GM12878 (cell line): ENCODE results near the gene OR7A17. TPM values are rescaled to one million over a fixed set of nuclear protein-coding genes. Genes with fewer than 3 reads are reported as not detected.

Source experiments
- ATAC-seq: fragments of 200-7000 bp; cut with Tn5 transposase; 3 replicates; pipeline ENCODE4 v1.9.1; 2020; ENCODE audit warnings: mild to moderate bottlenecking, moderate library complexity
- BruUV-seq: library from RNA; stranded (reverse); fragments of 400-500 nt; replicated peaks from 2 replicates; lab custom pipeline; 2021; lab: Mats Ljungman, UMichigan
- CTCF ChIA-PET: fragments of 300-600 bp; sonication (Branson Sonifier 250); formaldehyde crosslinking; extraction: SDS; loops from one replicate; lab custom pipeline; 2021; ENCODE audit warnings: inconsistent platforms; lab: Yijun Ruan, JAX
- POLR2A ChIA-PET: fragments of 350-600 bp; formaldehyde crosslinking; extraction: SDS; loops from one replicate; lab custom pipeline; 2021; ENCODE audit warnings: inconsistent platforms; lab: Charles Lee
- RAD21 ChIA-PET: fragments of 300-600 bp; sonication (Branson Sonifier 250); formaldehyde crosslinking; loops from one replicate; lab custom pipeline; 2023; ENCODE audit warnings: antibody characterized with exemption; ENCODE audit not compliant: unreplicated experiment; lab: Charles Lee
- SMC1A ChIA-PET: fragments of 300-600 bp; sonication (Branson Sonifier 250); formaldehyde crosslinking; loops from one replicate; lab custom pipeline; 2023; ENCODE audit not compliant: unreplicated experiment, uncharacterized antibody; lab: Charles Lee
- DNase-seq: peaks from one replicate; pipeline ENCODE4 v3.0.0-alpha.2; 2011; ENCODE audit warnings: low read depth, low spot score
- FAIRE-seq: peaks from 3 replicates; lab custom pipeline; 2011; peaks lifted over from hg19 to GRCh38; lab: Jason Lieb, UNC
- H2AFZ ChIP-seq: 2 replicates; pipeline ENCODE4 v1.6.0; 2011; ENCODE audit warnings: low read depth, low read length, control low read depth; ENCODE audit not compliant: control insufficient read depth
- H3K27ac ChIP-seq: 2 replicates; pipeline ENCODE4 v1.5.1; 2011; ENCODE audit warnings: control low read depth; ENCODE audit not compliant: control insufficient read depth, insufficient read depth
- H3K27me3 ChIP-seq, 2 experiments: replicated peaks in 1 of 2; 2 replicates each; pipeline versions ENCODE4 v1.6.0 to v1.6.1; 2011; ENCODE audit warnings: low read length in 1 of 2; ENCODE audit not compliant: control insufficient read depth in 2 of 2, insufficient read depth in 2 of 2
- H3K36me3 ChIP-seq, 2 experiments: 2 replicates each; pipeline ENCODE4 v1.5.1; 2011; ENCODE audit warnings: low read length in 1 of 2; ENCODE audit not compliant: control insufficient read depth in 2 of 2, insufficient read depth in 2 of 2
- H3K4me1 ChIP-seq: 2 replicates; pipeline ENCODE4 v1.6.1; 2011; ENCODE audit warnings: mild to moderate bottlenecking, low read length, moderate library complexity, mixed read lengths; ENCODE audit not compliant: control insufficient read depth, insufficient read depth
- H3K4me2 ChIP-seq: 2 replicates; pipeline ENCODE4 v1.6.0; 2011; ENCODE audit warnings: control low read depth; ENCODE audit not compliant: control insufficient read depth, insufficient read depth
- H3K4me3 ChIP-seq: fragments of 200-600 bp; sonication (generic); 2 replicates; pipeline ENCODE4 v1.5.1; 2016
- H3K79me2 ChIP-seq: 2 replicates; pipeline ENCODE4 v1.6.0; 2011; ENCODE audit warnings: low read length; ENCODE audit not compliant: control insufficient read depth, insufficient read depth
- H3K9ac ChIP-seq: 2 replicates; pipeline ENCODE4 v1.8.0; 2011; ENCODE audit warnings: low read length, control low read depth, mixed read lengths; ENCODE audit not compliant: control insufficient read depth, insufficient read depth
- H3K9me3 ChIP-seq: replicated peaks from 3 replicates; pipeline ENCODE4 v1.5.1; 2011; ENCODE audit warnings: mild to moderate bottlenecking, low read length; ENCODE audit not compliant: control insufficient read depth, insufficient read depth
- H4K20me1 ChIP-seq: 2 replicates; pipeline ENCODE4 v1.6.0; 2011; ENCODE audit not compliant: control insufficient read depth, insufficient read depth
- CBFB ChIP-seq: IDR thresholded peaks from 2 replicates; pipeline ENCODE4 v1.6.1; 2016; ENCODE audit warnings: antibody characterized with exemption, low read depth
- ETV6 ChIP-seq, 2 experiments: fragments of 450-650 bp in 1 of 2; IDR thresholded peaks in 1 of 2; conservative IDR thresholded peaks in 1 of 2; 2 replicates each; pipeline ENCODE4 v1.6.1; 2014; ENCODE audit warnings: antibody characterized with exemption in 1 of 2, borderline replicate concordance in 1 of 2, low read depth in 1 of 2, mild to moderate bottlenecking in 1 of 2, moderate library complexity in 1 of 2
- IKZF1 ChIP-seq: fragments of 450-650 bp; conservative IDR thresholded peaks from 2 replicates; pipeline ENCODE4 v1.6.1; 2017; ENCODE audit warnings: antibody characterized with exemption, mild to moderate bottlenecking
- RAD21 ChIP-seq: IDR thresholded peaks from 2 replicates; pipeline ENCODE4 v1.6.1; 2011; ENCODE audit warnings: mild to moderate bottlenecking, low read depth, low read length, moderate library complexity; ENCODE audit not compliant: insufficient read depth
- SMC3 ChIP-seq: IDR thresholded peaks from 2 replicates; pipeline ENCODE4 v1.6.1; 2011; ENCODE audit warnings: low read length, improper control_type of control experiment, borderline replicate concordance
- WGBS: methylation state at CpG from one replicate; pipeline ENCODE4 v1.1.6; 2016; ENCODE audit warnings: low lambda C conversion rate; ENCODE audit not compliant: insufficient replicate concordance, insufficient coverage; ENCODE audit errors: missing lambda C conversion rate; 5-methylcytosine and 5-hydroxymethylcytosine counted together
- in situ Hi-C: fragments of 300-500 bp; cut with MboI; formaldehyde crosslinking; loops from 9 replicates; pipeline ENCODE4 v1.14.3; 2018; ENCODE audit warnings: mixed read lengths
- intact Hi-C: fragments of 100-400 bp; cut with micrococcal nuclease; formaldehyde crosslinking; loops from one replicate; pipeline ENCODE4 v1.14.2; 2022; ENCODE audit not compliant: unreplicated experiment
- polyA plus RNA-seq, 11 experiments: library from polyadenylated mRNA; depleted of rRNA in 4 of 11; unstranded in 6 of 11; stranded (reverse) in 5 of 11; fragments of >200 nt; fragmentation: Nextera tagmentation in 4 of 11; fragmentation: Illumina TruSeq in 1 of 11; extraction: Ambion mirVana in 4 of 11; extraction: Trizol in 1 of 11; gene quantifications; 1 replicate in 1 of 11; 2 replicates in 10 of 11; pipeline versions ENCODE4 v1.2.1 to v1.2.3, GENCODE V29; 2011 to 2016; ENCODE audit warnings: inconsistent platforms in 2 of 11, missing spikeins in 2 of 11, low read depth in 1 of 11
- total RNA-seq, 4 experiments: library from RNA; depleted of rRNA in 3 of 4; stranded (reverse); fragments of >200 nt in 3 of 4; fragmentation: Illumina TruSeq in 1 of 4; extraction: Trizol in 1 of 4; gene quantifications; 2 replicates each; pipeline versions ENCODE4 v1.2.1 to v1.2.3, GENCODE V29; 2013 to 2021
- TF ChIP-seq, protein P1 (sequence below): fragments of 450-650 bp; IDR thresholded peaks from 2 replicates; pipeline ENCODE4 v1.6.1; 2014; ENCODE audit warnings: mild to moderate bottlenecking
- TF ChIP-seq, protein P2 (sequence below), 3 experiments: IDR thresholded peaks in 2 of 3; conservative IDR thresholded peaks in 1 of 3; 2 replicates each; pipeline ENCODE4 v1.5.1; 2011; ENCODE audit warnings: low read depth in 3 of 3, low read length in 3 of 3, mild to moderate bottlenecking in 3 of 3, control low read depth in 2 of 3, moderate library complexity in 2 of 3, inconsistent platforms in 1 of 3, mixed read lengths in 1 of 3; ENCODE audit not compliant: control insufficient read depth in 2 of 3, insufficient read depth in 1 of 3; ENCODE audit errors: extremely low read depth in 1 of 3

OR7A17 gene
- total and polyA plus RNA-seq, 10 of the 15 experiments (the other 5 are each of a cell fraction or from before 2014, with no cell fraction given): not detected

DNA sequence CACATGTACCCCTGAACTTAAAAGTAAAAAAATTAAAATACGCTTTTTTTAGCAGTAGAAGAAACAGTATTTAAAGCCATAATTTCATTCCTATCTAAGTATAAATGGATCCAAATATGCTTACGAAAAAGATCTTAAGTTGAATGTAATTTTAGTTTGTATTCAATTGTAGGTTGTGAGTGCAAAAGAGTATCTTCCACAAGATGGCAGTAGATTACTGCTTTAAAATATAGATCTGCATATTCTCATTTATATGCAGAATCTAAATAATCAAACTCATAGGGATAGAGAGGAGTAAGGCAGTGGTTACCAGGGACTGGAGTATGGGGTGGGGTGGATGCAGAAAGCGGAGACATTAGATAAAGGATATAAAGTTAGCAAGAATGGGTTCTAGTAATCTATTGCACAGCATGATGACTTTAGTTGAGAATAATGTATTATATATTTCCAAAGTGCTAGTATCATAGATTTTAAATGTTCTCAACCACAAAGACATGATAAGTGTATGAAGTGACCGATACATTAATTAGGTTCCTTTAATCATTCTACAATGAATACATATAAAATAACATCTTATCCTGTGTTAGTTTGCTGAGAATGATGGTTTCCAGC is 14.2 kb downstream of the OR7A17 start:
- in situ Hi-C loops: no loop called here
- no peaks in the 10 kb centered on the region for H3K27me3 ChIP-seq
- H3K36me3 ChIP-seq: no peaks in the 10 kb centered on the region
- no peak for ATAC-seq
- TF ChIP-seq CBFB (no peak), ETV6 (conservative IDR thresholded peaks at IDR 0.05 in 1 of 2, IDR thresholded peaks at IDR 0.05 in 1 of 2; ENCODE audit: borderline replicate concordance in 1 of 2, low read depth in 1 of 2) (no peak), RAD21 (peak; percentile 69), SMC3 (peak; percentile 43; the same call in 1 of the 2 replicates), IKZF1 (no peak)
- TF ChIP-seq, protein P1, sequence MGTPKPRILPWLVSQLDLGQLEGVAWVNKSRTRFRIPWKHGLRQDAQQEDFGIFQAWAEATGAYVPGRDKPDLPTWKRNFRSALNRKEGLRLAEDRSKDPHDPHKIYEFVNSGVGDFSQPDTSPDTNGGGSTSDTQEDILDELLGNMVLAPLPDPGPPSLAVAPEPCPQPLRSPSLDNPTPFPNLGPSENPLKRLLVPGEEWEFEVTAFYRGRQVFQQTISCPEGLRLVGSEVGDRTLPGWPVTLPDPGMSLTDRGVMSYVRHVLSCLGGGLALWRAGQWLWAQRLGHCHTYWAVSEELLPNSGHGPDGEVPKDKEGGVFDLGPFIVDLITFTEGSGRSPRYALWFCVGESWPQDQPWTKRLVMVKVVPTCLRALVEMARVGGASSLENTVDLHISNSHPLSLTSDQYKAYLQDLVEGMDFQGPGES: no peak
- TF ChIP-seq, protein P2, sequence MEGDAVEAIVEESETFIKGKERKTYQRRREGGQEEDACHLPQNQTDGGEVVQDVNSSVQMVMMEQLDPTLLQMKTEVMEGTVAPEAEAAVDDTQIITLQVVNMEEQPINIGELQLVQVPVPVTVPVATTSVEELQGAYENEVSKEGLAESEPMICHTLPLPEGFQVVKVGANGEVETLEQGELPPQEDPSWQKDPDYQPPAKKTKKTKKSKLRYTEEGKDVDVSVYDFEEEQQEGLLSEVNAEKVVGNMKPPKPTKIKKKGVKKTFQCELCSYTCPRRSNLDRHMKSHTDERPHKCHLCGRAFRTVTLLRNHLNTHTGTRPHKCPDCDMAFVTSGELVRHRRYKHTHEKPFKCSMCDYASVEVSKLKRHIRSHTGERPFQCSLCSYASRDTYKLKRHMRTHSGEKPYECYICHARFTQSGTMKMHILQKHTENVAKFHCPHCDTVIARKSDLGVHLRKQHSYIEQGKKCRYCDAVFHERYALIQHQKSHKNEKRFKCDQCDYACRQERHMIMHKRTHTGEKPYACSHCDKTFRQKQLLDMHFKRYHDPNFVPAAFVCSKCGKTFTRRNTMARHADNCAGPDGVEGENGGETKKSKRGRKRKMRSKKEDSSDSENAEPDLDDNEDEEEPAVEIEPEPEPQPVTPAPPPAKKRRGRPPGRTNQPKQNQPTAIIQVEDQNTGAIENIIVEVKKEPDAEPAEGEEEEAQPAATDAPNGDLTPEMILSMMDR (IDR thresholded peaks at IDR 0.05 in 2 of 3, conservative IDR thresholded peaks at IDR 0.05 in 1 of 3; ENCODE audit: control insufficient read depth in 2 of 3, extremely low read depth in 1 of 3, insufficient read depth in 1 of 3, low read depth in 3 of 3, low read length in 3 of 3): peak; percentile 12 to 53 (median 50); a peak in 4 of 6 replicates
- TF ChIP-seq, all 136 proteins: peak for 3
- RAD21 ChIA-PET: no interaction called here
- H3K9ac ChIP-seq: no peak overlapping the region
- H3K4me3 ChIP-seq: no peak overlapping the region
- H3K27ac ChIP-seq: no peak overlapping the region
- no peaks in the 10 kb centered on the region for H4K20me1 ChIP-seq
- SMC1A ChIA-PET: no interaction called here
- peak; percentile 2 for DNase-seq
- H3K79me2 ChIP-seq: no peaks in the 10 kb centered on the region
- no TSS peak for BruUV-seq
- no peaks in the 10 kb centered on the region for H3K4me1 ChIP-seq
- no peak overlapping the region for H2AFZ ChIP-seq
- WGBS: 11% methylated on average over 4 of the region's 4 CpGs
- no peaks in the 10 kb centered on the region for H3K9me3 ChIP-seq
- H3K4me2 ChIP-seq: no peak overlapping the region
- POLR2A ChIA-PET: no interaction called here
- CTCF ChIA-PET: no interaction called here
- FAIRE-seq: peak; percentile 31
- intact Hi-C loops: no loop called here
